ENCODE results near the gene NUMB.

NUMB gene

GRCh38 chr14:73375861-73376260, 82.5 kb downstream of the NUMB start:
- Histone ChIP-seq H2AFZ (no peak overlapping the region), H3K9ac (no peak overlapping the region), H3K4me2 (ENCODE audit: low read length) (no peak overlapping the region), H3K4me3 (ENCODE audit: low read depth, low read length) (no peak overlapping the region), H3K27ac (no peak overlapping the region), H3K4me1 (no peaks in the 10 kb centered on the region), H3K79me2 (peaks cover 11% of the 10 kb centered on the region), H3K27me3 (ENCODE audit: control insufficient read depth, insufficient read depth, low read length) (no peaks in the 10 kb centered on the region), H3K9me3 (ENCODE audit: control insufficient read depth, low read length) (no peaks in the 10 kb centered on the region), H3K36me3 (ENCODE audit: control insufficient read depth, insufficient read depth, low read length) (no peaks in the 10 kb centered on the region)
- TF ChIP-seq CTCF (IDR thresholded peaks at IDR 0.05): no peak

- no peak overlapping the region for H3K9ac ChIP-seq
- H3K4me1 ChIP-seq: no peaks in the 10 kb centered on the region
- H2AFZ ChIP-seq: no peak overlapping the region
- no peaks in the 10 kb centered on the region for H3K27me3 ChIP-seq (ENCODE audit: control insufficient read depth, insufficient read depth, low read length)
- no peaks in the 10 kb centered on the region for H3K9me3 ChIP-seq (ENCODE audit: control insufficient read depth, low read length)
- no peak for TF ChIP-seq CTCF (IDR thresholded peaks at IDR 0.05)
- no peak overlapping the region for H3K27ac ChIP-seq
- H3K4me3 ChIP-seq (ENCODE audit: low read depth, low read length): no peak overlapping the region
- H3K79me2 ChIP-seq: peaks cover 11% of the 10 kb centered on the region
- H3K4me2 ChIP-seq (ENCODE audit: low read length): no peak overlapping the region
- no peaks in the 10 kb centered on the region for H3K36me3 ChIP-seq (ENCODE audit: control insufficient read depth, insufficient read depth, low read length)
Observed at GRCh38 chr14:73374218-73374617, 84.1 kb downstream of the NUMB start.

DNA sequence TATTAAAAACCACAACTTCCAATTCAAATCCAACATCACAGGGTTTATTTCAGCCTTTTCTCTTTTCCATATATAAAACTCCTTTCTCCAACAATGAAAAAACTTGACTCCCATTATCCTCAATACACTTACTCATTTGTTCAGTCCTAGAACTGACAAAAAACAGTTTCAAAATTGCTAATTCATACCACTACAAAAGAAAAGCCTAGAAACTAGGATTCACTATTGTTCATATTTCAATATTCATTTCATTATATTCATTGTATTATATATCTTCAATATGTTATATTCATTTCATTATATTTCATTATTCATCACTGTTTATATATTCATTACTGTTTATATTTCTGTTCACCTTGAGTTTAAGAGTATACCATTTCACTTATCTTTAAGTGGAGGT, 85.8 kb downstream of the NUMB start:
- Histone ChIP-seq H3K27ac (no peak overlapping the region), H3K27me3 (ENCODE audit: control insufficient read depth, insufficient read depth, low read length) (no peaks in the 10 kb centered on the region), H3K9me3 (ENCODE audit: control insufficient read depth, low read length) (no peaks in the 10 kb centered on the region), H2AFZ (no peak overlapping the region), H3K9ac (no peak overlapping the region), H3K36me3 (ENCODE audit: control insufficient read depth, insufficient read depth, low read length) (no peaks in the 10 kb centered on the region), H3K79me2 (peaks cover 9% of the 10 kb centered on the region), H3K4me1 (no peaks in the 10 kb centered on the region), H3K4me3 (ENCODE audit: low read depth, low read length) (no peak overlapping the region), H3K4me2 (ENCODE audit: low read length) (no peak overlapping the region)
- no peak for TF ChIP-seq CTCF (IDR thresholded peaks at IDR 0.05)

DNA sequence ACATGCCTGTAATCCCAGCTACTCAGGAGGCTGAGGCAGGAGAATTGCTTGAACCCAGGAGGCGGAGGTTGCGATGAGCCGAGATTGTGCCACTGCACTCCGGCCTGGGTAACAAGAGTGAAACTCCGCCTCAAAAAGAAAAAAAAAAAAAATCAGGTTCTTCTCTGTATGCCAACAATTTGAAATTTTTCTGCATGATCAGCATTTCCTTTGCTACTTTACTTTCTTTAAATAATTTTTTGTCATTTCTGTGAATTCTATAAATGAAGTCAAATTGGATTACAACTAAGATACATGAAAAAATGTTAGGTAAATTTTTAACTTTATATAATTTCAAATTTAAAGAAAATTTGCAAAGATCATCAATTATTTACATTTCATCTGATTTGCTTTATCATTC, 87.8 kb downstream of the NUMB start:
- peaks cover 7% of the 10 kb centered on the region for H3K79me2 ChIP-seq
- H3K4me3 ChIP-seq (ENCODE audit: low read depth, low read length): no peak overlapping the region
- H3K36me3 ChIP-seq (ENCODE audit: control insufficient read depth, insufficient read depth, low read length): no peaks in the 10 kb centered on the region
- no peak for TF ChIP-seq CTCF (IDR thresholded peaks at IDR 0.05)
- H3K27me3 ChIP-seq (ENCODE audit: control insufficient read depth, insufficient read depth, low read length): no peaks in the 10 kb centered on the region
- no peak overlapping the region for H3K4me2 ChIP-seq (ENCODE audit: low read length)
- H3K9ac ChIP-seq: no peak overlapping the region
- H3K27ac ChIP-seq: no peak overlapping the region
- no peaks in the 10 kb centered on the region for H3K4me1 ChIP-seq
- H2AFZ ChIP-seq: no peak overlapping the region
- H3K9me3 ChIP-seq (ENCODE audit: control insufficient read depth, low read length): no peaks in the 10 kb centered on the region

DNA sequence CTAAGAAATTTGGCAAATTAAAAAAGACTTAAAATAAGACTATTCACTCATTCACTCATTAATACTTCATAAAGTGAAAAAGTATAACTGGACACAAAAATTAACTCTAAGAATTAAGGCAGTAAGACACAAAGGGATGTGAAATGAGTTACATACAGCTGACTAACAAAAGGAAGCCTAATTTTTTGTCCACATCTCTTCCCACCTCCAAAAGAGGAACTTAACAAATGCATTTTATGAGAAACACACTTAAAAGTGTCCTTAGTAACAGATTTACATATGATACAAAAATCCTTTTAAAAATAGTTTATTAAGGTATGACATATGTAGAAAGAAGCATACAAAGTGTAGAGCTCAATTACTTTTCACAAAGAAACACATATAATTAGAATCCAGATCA, 88.9 kb downstream of the NUMB start:
- Histone ChIP-seq H3K27ac (no peak overlapping the region), H3K36me3 (ENCODE audit: control insufficient read depth, insufficient read depth, low read length) (no peaks in the 10 kb centered on the region), H3K9me3 (ENCODE audit: control insufficient read depth, low read length) (no peaks in the 10 kb centered on the region), H3K27me3 (ENCODE audit: control insufficient read depth, insufficient read depth, low read length) (no peaks in the 10 kb centered on the region), H3K79me2 (peaks cover 7% of the 10 kb centered on the region), H3K9ac (no peak overlapping the region), H3K4me3 (ENCODE audit: low read depth, low read length) (no peak overlapping the region), H3K4me1 (no peaks in the 10 kb centered on the region), H2AFZ (no peak overlapping the region), H3K4me2 (ENCODE audit: low read length) (no peak overlapping the region)
- TF ChIP-seq CTCF (IDR thresholded peaks at IDR 0.05): no peak

All from parathyroid adenoma (tissue), 2 donors.